ENCODE measurements around the gene CBX1.

DNA sequence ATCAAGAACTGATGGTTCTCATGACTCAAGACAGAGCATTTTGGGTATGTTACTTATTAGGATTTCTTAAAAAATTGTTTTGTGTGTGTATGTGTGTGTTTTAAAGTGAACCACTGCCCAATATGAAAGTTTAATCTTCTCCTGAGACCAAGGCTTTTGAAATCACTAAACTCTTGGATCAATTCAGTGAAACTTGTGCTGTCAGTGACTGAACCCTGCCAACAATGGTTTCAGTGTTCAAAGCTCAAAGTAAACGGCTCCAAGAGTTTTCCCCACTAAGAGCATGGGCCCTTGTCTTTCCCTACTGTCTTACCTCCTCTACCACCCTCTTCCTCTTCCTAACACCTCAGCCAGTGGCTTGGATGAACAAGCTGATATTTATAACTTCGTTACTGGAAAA is 31.1 kb downstream of the CBX1 start:
- TF ChIP-seq POLR2A (IDR thresholded peaks at IDR 0.05) (no peak), POLR2AphosphoS5 (IDR thresholded peaks at IDR 0.05) (no peak)

All from suprapubic skin (tissue), 4 donors.